CD4-positive, alpha-beta T cell treated with Interleukin-17A for 4 hours (primary cell): ENCODE data around the gene TKT.

Experiments used
- DNase-seq: peaks from one replicate; pipeline ENCODE4 v3.0.0-alpha.2; 2020; ENCODE audit warnings: mixed read lengths

TKT gene

DNA sequence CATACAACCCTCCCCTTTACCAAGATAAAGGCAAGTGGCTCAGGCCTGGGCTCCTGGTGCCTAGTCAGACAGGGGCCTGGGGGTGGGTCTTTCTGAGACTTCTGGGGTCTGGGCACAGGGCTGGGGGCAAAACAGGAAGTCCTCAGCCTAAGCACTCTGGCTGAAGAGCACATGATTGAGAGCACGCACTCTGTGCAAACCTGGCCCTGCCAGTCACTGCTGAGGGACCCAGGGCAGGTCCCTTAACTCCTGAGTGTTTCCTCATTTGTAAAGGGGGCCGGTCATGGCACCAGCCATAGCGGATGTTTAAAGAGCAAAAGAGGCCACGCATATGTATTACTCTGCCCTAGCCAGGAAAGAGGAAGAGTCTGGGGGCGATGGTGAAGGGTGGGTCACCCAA is 16.0 kb downstream of the TKT start:
- no peak for DNase-seq

DNA sequence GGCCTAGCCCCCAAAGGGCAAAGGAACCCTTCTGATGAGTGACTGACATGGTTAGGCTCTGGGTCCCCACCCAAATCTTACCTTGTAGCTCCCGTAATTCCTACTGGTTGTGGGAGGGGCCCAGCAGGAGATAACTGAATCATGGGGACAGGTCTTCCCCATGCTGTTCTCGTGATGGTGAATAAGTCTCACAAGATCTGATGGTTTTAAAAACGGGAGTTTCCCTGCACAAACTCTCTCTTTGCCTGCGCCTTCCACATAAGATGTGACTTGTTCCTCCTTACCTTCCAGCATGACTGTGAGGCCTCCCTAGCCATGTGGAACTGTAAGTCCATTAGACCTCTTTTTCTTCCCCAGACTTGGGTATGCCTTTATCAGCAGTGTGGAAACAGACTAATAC is 16.9 kb downstream of the TKT start:
- DNase-seq = no peak

DNA sequence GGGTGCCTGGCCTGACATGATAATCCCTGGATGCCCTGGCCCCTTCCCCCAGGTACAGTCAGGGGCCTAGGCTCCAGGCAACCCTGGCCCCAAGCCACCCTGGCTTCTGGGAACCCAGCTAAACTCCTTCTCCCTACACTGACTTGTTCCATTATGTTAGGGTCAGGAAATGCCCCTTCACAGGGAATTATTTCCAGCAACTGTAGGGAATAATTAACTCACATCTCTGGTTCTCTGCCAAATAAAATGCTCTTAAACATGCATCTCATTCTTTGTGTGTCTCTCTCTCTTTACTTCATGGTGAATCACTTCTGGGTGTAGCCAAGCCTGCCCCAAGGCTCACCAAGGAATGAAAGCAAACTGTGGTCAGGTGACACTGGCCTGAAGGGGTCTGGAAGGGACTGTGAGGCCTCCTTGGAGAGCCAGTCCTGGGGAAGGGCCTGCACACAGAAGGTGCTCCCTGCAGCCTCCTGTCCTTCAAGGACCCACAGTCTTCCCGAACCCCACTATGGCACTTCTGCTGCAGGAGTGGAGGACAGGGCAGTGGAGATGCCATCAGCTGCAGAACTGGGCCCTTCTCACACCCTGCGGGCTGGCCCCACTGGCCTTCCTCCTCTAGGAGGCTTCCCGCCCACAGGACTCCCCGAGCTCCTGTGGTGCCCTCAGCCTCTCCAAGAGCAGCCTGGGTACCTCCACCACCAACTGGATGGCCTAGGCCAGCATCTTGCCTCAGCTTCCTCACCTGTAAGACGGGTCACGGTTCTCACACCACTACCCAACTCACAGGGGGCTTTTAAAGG is 17.6 kb downstream of the TKT start:
- DNase-seq = no peak

DNA sequence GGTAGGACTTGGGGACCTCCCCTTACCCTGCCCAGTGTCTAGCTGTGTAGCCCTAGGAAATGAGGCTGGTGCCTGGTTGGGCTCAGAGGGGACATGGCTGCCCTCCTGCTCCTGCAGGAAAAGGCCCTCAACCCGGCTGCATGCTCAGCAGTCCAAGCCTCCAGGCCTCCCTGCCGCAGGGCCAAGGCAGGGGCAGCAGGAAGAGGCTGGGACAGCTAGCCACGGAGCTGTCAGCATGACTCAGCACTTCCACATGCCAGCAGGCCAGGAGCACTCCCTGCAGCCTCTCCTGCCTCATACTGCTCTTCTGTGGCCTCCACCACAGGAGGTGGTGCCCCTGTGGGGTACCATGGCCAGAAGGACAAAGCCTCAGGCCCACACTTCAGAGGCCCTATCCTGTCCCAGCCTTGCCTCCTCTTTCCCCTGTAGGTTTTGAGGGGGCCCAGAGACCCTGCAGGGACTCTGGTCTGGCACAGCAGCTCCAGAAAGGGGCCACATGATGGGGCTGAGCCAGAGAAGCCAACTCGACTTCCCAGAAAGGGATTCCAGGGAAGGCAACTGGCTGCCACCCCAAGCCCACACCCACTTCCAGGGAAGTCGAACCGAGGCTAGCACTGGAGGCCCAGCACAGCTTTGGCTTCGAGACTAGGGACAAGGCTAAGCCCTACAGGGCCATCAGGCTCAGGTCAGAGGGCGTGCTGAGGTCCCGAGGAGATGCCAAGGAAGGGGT is 19.5 kb downstream of the TKT start:
- DNase-seq = no peak

DNA sequence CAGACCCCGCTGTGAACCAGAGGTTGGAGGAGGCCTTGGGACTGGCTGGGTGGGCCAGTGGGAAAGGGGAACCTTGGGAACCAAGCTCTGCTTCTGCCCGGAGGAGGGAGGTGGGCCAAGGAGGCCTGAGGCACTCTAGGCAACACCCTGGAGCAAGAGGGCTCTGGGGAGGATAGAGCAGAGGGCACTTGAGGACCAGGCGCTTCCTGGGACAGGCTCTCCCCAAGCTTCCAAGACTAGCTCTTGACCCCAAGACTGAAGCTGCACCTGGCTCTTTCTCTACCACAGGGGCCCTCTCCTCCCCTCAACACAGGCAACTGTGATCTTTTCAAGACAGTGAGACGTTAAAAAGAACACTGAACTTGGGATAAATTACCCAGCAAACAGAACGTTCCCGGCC is 20.3 kb downstream of the TKT start:
- DNase-seq = no peak

DNA sequence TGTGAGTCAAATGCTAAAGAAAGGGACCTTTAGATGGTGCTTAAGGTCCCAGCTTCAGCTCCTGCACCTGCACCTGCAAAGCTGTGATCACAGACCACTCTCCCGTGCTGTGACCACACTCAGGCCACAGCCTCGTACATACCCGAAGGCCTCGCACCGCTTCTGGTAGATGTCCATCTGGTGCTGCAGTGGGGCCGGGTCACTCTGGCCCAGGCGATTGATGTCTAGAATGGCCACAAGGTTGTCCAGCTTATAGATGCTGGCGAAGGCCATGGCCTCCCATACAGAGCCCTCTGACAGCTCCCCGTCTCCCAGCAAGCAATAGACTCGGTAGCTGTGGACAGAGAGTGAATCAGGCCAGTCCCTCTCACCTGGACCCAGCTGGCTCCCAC is 21.0 kb downstream of the TKT start:
- no peak for DNase-seq

DNA sequence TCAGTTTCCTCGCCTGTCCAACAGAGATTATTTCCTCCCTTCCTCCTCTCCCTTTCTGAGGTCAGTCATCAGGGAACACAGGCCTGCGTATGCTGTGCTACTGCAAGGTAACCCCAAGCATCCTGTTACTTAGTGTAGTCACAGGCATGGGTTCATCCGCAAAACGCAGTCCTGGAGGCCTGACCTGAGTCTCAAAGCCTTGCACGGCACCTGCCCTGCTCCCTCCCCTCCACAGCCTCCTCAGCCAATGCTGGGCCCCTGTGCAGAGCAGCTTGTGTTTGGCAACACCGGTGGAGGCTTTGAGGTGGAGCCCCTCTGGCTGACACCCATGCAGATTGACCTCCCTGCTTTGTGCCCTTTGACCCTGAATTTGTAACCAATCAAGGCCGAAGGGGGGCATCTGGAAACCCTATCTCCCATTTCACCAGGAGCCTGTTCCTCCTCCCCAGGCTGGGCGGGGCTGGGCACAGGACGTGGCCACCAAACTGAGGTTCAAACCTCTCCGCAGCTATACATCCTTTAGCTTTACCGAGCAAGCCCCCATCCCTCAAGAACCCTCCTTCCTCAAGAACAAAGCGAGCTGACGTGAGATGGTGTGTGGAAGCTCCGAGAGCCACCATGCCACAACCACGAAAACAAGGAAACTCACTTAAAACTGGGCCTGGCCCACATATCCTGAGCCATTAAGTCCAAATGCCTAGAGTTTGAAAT is 21.5 kb downstream of the TKT start:
- no peak for DNase-seq

DNA sequence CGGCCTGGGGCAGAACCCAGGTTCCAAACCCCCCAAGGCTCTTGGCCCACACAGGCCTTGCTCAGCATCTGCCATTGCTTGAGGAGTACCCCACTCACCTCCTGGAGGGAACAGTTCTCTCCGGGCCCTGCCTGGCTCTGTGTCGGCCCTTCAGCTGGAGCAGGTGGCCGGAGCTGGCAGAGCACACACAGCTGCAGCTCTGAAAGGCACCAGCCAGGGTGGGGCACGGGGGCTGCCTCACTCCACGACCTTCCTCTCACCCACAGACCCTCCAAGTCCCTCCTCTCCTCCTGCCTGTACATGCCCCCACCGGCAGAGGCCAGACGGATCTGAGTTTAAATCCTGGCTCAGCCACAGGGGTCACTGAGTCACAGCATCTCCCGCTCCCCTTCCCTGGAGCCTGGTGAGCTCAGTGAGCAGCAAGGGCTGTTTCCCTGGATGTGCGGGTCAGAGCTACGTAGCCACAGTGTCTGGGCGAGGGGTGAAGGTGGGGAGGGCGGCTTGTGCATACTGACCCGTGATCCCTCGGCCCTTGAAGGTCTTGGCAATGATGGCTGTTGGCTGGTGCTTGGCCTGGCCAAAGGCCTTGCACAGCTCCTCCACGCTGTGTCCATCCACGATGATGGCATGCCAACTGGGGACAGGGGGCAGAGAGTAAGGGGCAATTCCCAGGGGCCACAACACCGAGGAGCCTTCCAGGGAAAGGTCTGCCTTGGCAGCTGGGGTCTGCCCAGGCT is 23.0 kb downstream of the TKT start:
- no peak for DNase-seq

DNA sequence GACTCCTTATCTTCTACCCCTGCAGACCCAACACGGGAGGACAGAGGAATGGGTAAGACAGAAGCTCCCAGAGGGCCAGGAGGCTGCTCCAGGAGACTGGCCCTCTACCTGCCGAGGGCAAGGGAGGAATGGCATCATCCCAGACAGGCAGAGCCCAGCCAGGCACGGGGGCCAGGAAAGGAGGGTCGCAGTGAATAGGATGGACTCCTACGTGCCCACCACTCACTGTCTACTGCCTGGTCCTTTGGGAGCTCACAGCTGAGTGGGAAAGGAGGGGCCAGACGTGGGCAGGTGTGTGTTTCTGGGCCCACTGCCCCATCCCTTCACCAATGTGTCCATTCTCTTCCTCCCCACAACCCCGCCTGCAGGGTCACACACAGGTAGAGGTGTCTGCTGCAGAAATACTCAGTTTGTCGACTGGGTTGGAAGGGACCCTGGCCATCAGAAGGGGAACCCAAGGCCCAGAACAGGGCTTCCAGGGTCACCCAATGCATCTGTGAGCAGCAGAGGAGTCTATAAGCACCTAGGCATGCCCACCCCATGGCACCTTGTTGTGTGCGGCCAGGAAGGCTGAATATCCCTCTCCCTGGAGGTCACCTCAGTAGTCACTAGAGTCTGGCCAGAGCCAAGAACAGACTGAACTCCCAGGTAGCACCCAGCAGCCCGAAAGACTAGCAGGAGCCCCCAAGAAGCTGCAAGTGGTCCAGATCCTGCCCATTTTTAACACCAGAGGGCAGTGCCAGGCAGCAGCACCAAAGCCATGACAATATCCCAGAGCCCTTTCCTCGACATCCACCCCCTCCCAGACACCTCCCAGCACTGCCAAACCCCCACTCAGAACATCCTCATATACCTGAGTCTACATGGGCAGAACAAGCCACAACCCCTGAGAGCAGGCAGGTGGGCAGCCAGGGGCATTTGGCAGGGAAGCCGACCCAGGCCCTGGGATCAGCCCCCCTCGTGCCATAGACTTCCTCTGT is 24.0 kb downstream of the TKT start:
- DNase-seq = no peak

DNA sequence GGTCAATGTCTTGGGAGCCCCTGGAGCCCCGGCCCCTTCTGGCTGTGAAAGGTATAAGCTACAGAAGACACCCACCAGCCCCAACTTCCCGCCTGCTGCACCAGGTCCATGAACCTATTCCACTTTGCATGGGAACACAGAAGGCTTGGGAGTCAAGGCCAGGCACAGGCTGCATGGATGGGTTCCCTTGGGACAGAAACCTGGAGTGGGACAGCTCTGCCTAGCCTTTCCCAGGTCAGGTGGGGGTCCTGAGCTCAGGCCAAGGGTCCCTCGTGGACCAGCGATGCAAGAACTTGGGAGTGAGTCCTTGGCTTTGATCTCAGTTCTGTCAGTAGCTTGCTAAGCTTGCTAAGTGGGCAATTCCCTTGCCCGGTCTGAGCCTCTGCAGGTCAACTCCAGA is 25.0 kb downstream of the TKT start:
- no peak for DNase-seq

DNA sequence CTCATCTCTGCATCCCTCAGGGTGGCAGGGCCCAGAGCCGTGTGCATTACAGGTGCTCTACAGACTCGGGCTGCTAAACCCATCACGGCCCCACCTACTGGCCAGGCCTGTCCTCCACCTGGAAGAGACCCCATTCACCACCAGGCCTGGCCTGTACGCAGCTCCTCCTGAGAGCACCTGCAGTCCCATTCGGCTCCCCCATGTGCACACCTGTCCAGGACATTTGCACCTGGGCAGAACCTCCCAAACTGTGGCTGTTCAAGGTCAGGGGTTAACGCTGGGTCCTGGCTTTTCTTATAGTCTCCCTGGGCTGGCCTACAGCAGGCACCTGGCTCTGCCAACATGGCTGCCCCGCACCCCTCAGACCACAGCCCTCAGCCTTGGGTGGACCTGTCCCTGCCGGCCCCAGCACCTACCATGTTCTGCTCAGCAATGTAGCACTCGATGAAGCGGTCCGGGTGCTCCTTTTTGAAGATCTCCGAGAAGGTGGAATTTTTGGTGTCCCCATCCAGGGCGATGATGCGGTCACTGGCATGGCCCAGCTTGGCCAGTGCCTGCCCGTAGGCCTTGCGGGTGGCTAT is 25.7 kb downstream of the TKT start:
- DNase-seq = no peak

DNA sequence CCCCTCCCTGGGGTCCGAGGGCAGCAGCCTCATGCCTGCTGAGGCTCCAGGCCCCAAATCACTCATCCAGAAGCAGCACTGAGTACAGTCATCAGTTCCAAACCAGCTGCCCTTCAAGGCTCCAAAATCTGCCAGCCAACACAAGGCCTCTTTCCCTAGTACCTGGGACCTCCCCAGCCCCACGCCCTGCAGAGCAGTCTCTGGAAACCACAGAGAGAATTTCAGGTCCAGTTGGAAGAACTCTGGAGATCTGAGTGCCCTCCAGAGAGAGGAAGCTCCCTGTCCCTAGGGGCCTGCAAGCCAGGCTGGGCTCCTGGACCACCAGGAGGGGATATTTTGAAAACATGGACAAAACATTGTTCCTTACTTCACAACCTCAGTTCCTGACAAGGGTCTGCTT is 26.2 kb downstream of the TKT start:
- no peak for DNase-seq

DNA sequence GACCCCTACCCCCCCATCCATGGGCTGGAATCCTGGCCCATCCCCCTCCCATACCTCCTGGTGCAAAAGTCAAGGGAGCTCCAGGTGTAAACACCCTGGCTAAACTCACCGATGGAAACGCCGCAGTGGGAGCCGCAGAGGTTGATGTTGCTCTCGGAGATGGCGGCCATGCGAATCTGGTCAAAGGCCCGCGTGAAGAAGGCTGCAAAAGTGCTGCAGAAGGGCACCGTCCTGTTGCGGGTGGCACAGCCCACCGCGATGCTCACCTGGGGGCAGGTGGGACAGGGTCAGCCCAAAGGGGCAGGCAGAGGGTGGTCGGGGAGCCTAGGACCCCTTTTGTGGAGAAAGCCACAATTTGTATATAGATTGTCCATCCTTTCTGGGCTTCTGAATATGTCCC is 26.7 kb downstream of the TKT start:
- DNase-seq = no peak

DNA sequence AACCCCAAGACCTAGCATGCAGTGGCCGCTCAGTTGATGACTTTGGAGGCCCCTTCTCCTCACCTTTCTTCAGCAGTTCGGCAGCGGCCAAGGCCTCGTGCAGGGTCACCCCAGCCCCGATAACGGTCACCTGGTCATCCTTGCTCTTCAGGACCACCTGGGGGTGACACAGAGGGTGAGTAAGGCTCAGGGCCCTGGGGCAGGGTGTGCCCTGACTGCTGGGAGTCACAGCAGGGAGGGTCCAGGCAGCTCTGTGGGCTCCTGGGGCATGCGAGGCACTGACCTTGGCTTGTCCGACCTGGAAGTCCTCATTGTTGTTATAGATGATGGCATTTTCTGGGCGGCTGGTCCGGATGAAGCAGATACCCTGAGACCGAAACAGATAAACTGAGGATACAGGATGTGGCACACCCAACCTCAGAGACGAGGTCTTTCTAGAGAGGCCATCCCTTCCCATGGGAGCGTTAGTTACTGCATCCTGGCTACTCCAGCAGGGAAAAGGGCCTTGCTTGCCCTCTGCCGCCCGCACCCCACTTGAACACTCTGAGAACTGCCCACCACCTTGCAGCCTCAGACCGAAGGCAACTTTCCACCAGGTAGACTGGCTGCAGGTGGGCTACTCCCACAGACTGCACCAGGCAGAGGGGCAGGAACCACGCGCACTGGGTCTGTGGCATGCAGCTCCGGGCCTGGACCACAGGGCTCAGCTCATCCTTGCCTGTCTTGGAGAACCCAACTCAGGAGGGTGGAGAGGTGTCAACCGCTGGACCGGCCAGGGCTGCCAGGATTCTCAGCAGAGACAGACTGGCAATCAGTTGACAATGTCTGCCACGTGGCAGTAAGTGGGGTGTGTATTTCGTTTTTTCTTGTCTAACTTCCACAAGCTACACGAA is 27.6 kb downstream of the TKT start:
- no peak for DNase-seq

DNA sequence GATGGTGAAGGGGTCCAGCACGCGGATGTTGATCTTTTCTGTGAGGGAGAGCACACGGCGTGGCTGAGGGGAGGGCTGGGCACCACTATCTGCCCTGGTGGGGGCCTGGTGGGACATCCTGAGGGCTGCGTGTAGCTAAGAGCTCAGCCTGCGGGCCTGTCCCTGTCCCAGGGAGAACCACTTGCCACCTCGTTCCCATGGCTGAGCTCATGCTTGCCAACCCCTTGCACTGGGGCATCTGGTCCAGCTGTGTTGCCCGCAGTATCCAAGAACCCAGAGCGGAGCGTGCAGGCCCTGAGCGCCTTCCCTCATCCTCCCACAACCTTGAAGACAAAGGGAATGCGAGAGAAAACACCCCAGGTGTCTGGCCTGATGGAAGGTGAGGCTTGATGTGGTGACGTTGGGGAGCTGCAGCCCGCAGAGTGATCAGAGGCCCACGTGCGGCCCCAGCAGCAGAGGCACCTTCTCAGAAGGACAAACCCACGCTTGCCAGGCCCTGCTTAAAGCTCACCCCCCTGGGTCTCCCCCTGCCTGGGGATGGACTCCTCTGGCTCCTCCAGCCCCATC is 28.9 kb downstream of the TKT start:
- no peak for DNase-seq

DNA sequence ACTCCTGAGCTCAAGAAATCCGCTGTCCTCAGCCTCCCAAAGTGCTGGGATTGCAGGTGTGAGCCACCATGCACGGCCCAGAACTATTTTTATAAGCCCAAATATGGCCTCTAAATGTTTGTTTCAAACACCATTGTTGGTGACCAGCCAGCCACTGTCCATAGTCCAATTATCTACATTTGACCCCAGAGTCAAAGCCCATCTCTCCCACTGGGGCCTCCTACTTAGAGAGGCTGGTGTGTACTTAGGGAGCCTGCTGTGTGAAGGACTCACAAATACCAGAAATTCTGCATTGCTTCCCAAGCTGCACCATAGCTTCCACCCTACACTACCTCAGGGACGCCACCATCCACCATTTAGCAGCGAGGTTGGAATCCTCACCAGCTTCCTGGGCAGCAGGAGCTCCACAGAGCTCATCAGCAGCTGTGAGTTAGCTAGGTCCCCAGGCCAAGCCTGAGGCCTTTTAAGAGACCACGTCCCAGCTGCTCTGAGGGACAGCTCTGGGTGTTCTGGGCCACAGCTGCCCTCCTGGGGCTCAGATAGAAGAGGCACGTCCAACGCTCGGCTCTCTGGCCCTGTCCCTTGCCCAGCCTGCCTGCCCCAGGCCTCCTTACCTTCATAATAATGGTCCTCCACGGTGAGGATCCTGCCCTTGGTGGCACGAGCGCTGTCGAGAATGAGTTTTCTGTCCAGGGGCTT is 29.5 kb downstream of the TKT start:
- DNase-seq = no peak

DNA sequence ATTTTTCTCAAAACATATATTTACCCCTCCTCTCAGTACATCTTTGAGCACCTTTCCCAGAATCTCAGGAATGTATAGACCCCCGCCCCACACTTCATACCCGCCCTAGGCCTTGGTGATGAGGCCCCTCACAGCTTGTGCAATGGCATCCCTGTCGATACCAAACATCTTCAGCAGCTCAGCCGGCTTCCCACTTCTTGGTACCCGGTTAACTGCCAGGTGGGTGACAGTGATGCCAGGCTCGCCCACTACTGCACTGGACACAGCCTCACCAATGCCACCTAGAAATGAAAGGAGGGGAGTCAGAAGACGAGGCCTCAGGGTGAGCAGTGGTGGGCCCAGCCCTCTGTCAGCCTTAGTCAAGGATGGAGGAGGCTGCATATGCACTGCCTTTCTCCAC is 30.2 kb downstream of the TKT start:
- no peak for DNase-seq

DNA sequence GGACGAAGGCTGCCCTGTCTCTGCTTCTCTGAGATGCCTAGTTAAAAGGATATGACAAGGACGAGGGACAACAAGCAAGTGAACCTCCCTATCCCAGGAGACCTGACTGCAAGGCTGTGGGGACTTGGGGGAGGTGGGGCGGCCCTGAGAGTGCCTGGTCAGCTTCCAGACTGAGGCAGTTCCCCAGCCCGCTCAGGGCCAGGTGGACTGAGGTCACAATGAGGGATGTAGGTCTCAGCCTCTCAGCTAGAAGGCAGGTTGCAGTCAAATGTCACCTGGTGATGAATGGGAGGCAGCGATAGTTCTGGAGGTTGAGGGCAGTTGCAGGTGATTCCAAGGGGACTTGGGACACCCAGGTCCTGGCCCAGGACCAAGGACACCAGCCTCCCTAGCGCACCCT is 30.6 kb downstream of the TKT start:
- no peak for DNase-seq

DNA sequence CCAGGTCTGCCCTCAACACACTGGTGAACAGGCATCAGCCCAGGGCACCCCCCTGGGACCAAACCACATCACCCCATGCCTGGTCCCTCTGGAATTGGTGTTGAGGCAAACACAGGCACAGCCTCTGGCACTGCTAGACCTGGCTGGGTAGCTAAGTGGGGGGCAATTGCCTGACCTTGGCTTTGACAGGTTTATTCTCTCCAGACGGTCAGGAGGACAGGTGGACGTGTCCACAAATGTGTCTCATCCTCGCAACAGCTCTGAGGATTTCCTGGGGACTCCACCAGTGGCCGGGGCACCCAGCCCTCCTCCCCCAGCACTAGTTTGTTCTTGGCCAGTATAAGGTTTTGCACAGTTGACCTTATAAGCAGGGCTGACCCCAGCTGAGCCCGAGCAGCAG is 31.3 kb downstream of the TKT start:
- no peak for DNase-seq

DNA sequence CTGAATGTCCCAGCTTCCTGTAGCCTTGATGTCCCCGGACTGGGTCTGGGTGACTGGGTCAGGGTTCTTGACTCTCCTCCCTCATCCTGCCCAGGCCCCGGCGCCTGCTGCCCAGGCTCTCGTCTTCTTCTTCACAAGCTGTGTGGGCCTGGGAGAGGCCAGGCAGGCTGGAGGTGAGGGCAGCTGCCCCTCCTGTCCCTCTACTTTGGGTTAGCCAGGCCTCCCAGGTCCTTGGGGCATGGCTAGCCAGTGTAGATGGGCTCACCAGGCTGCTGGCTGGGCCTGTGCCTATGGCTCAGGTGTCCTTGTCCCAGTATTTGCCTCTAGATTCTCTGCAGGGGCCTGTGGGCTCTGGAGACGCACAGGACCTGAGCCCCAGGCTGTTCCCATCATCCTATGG is 31.8 kb downstream of the TKT start:
- no peak for DNase-seq
